Sciatic nerve (tissue), 2 donors: ENCODE data around the gene GBX2. TPM values are rescaled to one million over a fixed set of nuclear protein-coding genes. Genes with fewer than 3 reads are reported as not detected.

Source experiments
- ATAC-seq: fragments of 200-7000 bp; cut with Tn5 transposase; one replicate; pipeline ENCODE4 v1.9.1; 2020; ENCODE audit warnings: mild to moderate bottlenecking, moderate library complexity
- DNase-seq: peaks from one replicate; pipeline ENCODE4 v3.0.0-alpha.2; 2020; ENCODE audit warnings: low spot score
- intact Hi-C: fragments of 100-400 bp; cut with DNase I; formaldehyde crosslinking; loops from one replicate; pipeline ENCODE4 v1.14.2; 2022
- total RNA-seq: library from RNA; stranded (reverse); fragmentation: NEBNext Ultra II Directional; extraction: Animal tissue kit (Norgen Biotek cat#: 25700); gene quantifications from one replicate; pipeline ENCODE4 v1.2.1, GENCODE V29; 2021
- donor health status: DM: no; HTN: no; CAD: no.
- donor health status: DM: no; HTN: no; CAD: no.

The GBX2 gene
- total RNA-seq, 1 donor from 2014 or later = not detected

DNA sequence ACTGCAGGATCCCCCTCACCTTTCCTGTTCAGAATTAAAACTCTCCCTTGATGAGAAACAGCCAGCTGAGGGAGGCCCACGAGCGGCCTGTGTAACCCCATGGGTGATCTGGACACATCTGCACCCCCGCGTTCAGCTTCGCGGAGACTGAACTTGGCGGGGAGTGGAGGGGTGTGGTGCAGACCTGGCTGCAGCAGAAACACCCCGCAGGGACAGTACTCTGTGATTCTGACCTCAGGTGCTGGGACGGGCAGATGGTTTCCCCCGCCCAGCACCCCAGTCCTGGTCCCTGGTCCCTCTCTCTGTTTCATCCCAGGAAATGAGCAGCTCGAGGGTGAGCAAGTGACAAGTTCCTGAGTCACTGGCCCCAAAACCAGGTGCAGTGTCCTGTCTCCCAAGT is 41.2 kb downstream of the GBX2 start:
- ATAC-seq = no peak
- DNase-seq = no peak
- intact Hi-C loops = no loop called here

DNA sequence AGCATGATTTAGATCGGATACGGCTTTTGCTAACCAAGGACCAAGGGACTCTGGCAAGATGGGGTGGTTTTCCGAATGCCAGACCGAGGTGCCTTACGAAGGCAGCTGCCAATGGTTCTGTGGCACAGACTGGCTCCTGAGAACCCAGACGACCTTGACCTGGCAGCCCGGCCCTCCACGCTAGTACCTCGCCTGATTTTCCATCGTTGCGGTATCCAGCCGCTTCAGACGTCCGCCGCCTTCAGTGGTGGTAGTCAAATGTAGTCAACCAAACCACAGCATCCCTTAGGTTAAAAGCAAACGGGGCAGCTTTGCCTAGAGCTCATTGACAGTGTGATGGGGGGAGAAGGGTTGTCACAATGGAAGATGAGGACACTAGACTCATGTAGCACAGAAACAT is 42.6 kb downstream of the GBX2 start:
- DNase-seq (no peak), ATAC-seq (no peak)

DNA sequence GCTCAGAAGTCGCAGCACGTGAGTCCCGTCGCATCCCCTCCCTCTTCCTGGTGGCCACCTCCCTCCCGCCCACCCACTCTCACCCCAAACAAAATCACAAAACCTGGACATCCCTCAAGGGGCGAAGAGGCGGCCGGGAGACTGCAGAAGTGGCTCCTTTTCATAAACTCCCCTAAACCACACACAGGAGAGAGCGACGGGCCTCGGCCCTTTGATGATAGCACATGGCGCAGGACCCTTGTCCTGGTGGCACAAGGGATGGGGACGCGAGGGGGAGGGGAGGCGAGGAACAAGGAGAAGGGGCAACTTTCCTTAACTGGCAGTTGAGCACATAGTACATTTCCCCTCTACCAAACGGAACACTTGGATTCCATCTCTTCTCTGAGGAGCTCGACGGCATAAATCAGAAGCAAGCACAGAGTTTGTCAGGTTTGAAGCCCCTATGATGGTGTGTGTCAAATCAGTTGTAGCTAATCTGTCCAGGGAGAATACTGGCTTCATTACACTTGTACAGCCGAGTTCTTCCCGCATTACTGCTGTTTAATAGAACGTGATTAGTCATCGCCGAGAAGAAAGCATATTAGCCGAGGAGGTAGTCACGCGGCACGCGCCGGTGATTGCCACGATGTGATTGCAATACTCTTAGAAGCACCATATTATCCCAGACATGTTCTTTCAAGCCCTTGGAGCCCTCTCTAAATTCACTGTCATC is 43.8 kb downstream of the GBX2 start:
- ATAC-seq = no peak
- intact Hi-C loops = no loop called here
- DNase-seq = no peak

More for the DNA sequence above, 42.6 kb downstream of the GBX2 start:
- intact Hi-C loops = no loop called here

DNA sequence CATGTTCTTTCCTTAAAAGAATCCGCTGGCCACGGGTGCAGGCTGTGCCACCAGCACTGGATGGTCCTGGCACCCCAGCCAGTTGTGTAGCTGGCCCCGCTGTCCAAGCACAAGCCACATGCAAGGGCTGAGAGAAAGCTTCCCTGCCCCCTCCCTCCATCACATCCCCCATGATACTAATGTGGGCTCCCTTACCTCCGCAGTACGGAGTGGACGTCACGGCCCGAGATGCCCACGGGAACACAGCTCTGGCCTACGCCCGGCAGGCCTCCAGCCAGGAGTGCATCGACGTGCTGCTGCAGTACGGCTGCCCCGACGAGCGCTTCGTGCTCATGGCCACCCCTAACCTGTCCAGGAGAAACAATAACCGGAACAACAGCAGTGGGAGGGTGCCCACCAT is 44.5 kb downstream of the GBX2 start:
- ATAC-seq (no peak), DNase-seq (no peak)
- intact Hi-C loops = no loop called here

DNA sequence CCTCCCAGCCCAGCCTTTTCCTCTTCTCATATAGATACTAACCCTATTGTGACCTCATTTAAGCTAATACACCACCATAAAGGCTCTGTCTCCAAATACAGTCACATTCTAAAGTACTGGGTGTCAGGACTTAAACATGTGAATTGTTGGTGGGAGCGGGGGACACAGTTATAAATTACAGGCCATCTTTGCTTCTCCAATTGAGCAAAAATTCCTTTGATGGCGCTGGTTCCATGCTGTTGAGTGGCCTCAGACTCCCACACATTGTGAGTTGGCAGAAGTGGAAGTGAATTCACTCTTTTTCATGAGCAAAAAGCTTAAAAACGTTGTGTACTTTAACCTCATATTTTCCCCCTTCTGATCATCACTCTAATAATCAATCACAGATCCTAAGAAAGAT is 46.0 kb downstream of the GBX2 start:
- ATAC-seq (no peak), DNase-seq (no peak)
- intact Hi-C loops = no loop called here

DNA sequence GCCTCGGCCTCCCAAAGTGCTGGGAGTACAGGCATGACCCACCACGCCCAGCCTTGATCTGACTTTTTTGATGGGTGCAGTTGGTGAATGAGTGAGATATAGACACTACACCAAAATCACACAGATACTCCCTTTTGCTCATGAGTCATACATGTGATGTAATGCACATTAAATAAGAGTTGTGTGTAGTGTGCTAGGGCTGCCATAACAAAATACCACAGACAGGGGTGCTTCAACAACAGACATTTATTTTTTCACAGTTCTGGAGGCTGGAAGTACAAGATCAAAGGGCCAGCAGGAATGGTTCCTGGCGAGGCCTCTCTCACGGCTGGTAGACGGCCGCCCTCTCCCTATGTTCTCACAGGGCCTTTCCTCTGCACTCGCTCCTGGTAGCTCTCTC is 46.6 kb downstream of the GBX2 start:
- intact Hi-C loops = no loop called here
- DNase-seq (no peak), ATAC-seq (no peak)

DNA sequence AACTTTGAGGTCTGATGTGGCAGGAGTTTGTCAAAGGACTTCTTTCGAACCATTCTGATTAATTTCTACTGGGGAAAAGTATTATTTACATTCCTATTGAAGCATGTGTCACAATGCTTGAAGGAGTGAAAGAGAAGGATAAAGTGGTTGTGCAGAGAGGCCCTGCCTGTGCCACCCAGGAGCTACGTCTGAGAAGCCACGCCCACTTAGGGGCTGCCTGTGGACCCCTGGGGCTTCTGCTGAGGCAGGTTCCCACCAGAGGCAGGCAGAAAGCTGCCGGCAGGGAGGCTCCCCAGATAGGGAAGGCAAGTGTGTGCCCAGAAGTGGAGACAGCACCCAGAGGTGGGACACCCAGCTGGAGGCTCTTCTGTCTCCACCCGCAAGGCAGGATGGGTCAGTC is 47.4 kb downstream of the GBX2 start:
- intact Hi-C loops = no loop called here
- ATAC-seq = no peak
- DNase-seq = no peak

DNA sequence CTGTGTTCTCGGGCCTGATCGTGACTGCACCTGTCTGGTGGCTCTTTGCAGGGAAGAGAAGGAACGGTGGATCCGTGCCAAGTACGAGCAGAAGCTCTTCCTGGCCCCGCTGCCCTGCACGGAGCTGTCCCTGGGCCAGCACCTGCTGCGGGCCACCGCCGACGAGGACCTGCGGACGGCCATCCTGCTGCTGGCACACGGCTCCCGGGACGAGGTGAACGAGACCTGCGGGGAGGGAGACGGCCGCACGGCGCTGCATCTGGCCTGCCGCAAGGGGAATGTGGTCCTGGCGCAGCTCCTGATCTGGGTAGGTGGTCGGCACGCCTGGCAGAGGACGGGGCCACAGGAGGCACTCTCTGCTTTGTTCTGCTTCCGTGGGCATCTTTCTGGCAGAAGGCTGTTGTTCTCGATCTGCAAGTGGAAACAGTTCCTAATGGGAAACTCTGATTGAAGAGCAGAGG is 48.0 kb downstream of the GBX2 start:
- intact Hi-C loops = no loop called here
- ATAC-seq = no peak
- DNase-seq = no peak

DNA sequence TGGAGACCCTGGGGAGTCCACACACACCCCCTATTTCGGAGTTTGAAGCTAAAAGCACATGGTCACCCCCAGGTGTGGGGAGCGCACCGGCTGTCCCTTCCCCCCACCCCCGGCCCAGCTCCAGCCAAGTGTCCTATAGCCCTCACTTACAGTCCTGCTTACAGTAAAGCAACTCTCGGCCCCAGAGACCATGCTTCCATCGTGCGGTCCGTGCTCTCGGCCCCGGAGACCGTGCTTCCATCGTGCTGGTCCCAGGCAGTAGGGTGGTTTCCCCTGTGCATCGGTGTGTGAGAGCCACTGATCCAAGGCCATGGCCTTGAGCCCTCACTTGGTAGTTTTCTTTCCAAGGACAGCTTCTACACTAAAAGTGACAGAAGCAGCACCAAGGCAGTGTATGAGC is 48.7 kb downstream of the GBX2 start:
- ATAC-seq (no peak), DNase-seq (no peak)
- intact Hi-C loops = no loop called here

DNA sequence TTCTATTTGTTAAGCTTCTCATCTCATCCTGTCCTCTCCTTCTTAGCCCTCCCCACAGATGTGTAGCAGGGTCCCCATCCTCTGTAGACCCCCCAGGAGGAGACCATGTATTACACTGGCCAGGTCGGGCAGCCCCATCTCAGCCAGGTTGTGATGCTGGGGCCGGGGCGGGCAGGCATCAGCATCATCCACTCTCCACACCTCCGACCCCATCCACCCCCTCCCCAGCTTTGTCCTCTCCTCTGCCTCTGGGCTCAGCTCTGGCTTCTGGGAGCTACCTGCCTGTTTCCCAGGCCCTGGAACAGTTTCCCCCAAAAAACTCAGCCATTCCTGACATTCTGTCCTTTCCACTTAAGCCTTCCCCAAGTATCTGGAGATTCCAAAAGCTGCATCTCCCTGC is 49.2 kb downstream of the GBX2 start:
- intact Hi-C loops = no loop called here
- ATAC-seq (no peak), DNase-seq (no peak)

DNA sequence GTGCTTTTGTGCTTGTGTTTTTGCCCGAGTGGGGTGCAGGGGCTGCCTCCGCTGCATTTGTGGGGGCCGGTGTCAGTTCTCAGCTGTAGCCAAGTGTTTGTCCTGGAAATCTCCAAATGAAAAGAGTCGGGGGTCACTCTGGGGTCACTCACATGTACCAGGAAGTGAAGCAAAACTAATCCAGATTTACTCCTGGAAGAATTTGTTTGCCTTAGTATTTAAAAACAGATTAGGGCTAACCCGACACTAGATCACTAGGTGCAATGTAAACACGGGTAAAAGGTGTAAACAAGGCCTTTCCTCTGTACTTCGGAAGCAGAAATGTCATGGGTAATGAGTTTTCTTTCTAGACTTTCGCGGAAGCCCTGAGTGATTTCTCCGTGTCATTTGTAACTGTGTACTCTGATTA is 50.3 kb downstream of the GBX2 start:
- ATAC-seq (no peak), DNase-seq (no peak)
- intact Hi-C loops = no loop called here

DNA sequence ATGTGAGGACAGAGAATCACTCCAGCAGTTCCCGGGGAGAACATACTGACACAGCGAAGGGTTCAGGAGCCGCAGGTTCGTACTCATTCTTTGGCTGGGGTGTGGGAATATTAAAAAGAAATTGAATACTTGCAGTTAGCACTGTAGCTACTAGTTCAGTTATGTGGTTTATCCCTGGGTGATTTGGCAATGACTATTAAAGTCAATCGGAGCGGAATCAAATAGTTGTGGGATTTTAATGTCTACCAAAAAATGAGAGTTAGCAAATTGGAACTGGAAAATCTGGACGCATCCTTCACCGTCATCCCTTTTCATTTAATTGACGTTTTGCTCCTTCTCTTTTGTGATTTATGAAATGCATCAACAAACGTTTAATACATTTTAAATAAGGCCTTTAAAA is 50.8 kb downstream of the GBX2 start:
- no peak for ATAC-seq
- intact Hi-C loops = no loop called here

More for the DNA sequence above, 50.8 kb downstream of the GBX2 start:
- no peak for DNase-seq

Other genes starting within 250 kb of the GBX2 start
- not detected for gene ASB18, start 96.0 kb upstream of the GBX2 start, total RNA-seq